ENCODE data around the gene SIL1.

SIL1 gene

DNA sequence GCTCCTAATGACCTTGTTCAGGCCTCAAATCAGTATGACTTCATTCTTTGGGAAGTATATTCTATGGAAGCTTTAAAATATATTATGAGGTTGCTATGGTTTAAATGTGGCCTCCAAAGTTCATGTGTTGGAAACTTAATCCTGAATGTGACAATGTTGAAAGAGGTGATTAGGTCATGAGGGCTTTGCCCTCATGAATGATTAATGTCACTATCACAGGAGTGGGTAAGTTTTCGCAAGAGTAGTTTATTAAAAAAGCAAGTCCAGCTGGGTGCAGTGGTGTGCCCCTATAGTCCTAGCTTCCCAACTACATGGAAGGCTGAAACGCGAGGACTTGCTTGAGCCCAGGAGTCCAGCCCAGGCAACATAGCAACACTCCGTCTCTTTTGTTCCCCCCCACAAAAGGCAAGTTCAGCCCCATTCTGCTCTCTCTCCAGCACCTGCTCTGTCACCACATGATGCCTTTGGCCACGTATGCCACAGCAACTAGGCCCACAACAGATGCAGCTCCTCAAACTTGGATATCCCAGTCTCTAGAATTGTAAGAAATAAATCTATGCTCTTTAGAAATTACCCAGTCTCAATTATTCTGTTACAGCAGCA, 105.3 kb downstream of the SIL1 start:
- ChIA-PET CTCF (no interaction called here), POLR2A (no interaction called here)
- no peak for DNase-seq (ENCODE audit: extremely low spot score)
- no peak for TF ChIP-seq FOXA1 (IDR thresholded peaks at IDR 0.05)
- TF ChIP-seq SUZ12 (IDR thresholded peaks at IDR 0.05), result no peak
- TF ChIP-seq ELF4 (IDR thresholded peaks at IDR 0.05), result no peak
- TF ChIP-seq L3MBTL2 (conservative IDR thresholded peaks at IDR 0.05), result no peak

DNA sequence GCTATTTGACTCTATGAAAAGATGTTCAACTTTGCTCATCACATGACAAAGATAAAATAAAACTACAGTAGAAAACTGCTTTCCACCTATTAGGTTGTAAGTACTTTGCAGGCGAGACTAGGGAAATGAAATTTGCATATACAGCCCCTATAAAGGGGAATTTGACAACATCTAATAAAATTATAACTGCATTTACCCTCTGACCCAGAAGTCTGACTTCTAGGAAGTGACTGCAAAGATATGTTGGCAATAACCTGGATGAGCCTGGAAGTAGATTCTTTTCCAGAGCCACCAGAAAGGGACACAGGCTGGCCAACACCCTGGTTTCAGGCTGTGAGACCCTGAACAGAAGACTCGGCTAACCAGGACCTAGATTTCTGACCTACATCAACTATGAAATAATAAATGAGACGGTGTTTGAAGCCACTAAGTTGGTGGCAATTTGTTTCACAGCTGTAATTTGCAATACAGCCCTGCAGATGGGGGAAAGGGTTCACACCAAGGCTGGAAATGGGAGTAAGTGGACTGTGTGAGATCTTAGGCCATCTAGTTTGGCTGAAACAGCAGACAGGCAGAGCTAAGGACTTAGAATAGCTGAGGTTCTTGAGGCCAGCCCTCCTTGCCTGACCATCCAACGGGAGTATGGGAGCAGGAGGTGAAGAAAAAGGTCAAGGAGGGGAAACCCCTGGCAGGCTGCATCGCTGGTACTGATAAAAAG, 106.6 kb downstream of the SIL1 start:
- POLR2A ChIA-PET, result no interaction called here
- no peak for TF ChIP-seq FOXK2 (IDR thresholded peaks at IDR 0.05)
- no peak for TF ChIP-seq LEF1 (IDR thresholded peaks at IDR 0.05; ENCODE audit: borderline replicate concordance)
- no peak for TF ChIP-seq FOXM1 (IDR thresholded peaks at IDR 0.05; ENCODE audit: borderline replicate concordance)
- TF ChIP-seq ELF4 (IDR thresholded peaks at IDR 0.05), result no peak
- TF ChIP-seq FOXA1 (IDR thresholded peaks at IDR 0.05), result no peak
- TF ChIP-seq SUZ12 (IDR thresholded peaks at IDR 0.05), result no peak
- TF ChIP-seq ARNT (IDR thresholded peaks at IDR 0.05), result no peak
- TF ChIP-seq, protein P1, sequence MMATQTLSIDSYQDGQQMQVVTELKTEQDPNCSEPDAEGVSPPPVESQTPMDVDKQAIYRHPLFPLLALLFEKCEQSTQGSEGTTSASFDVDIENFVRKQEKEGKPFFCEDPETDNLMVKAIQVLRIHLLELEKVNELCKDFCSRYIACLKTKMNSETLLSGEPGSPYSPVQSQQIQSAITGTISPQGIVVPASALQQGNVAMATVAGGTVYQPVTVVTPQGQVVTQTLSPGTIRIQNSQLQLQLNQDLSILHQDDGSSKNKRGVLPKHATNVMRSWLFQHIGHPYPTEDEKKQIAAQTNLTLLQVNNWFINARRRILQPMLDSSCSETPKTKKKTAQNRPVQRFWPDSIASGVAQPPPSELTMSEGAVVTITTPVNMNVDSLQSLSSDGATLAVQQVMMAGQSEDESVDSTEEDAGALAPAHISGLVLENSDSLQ (IDR thresholded peaks at IDR 0.05), result no peak
- TF ChIP-seq SP1 (IDR thresholded peaks at IDR 0.05), result no peak
- no peak for TF ChIP-seq CTBP1 (IDR thresholded peaks at IDR 0.05; ENCODE audit: borderline replicate concordance)
- TF ChIP-seq HDGF (IDR thresholded peaks at IDR 0.05; ENCODE audit: borderline replicate concordance), result no peak
- TF ChIP-seq NFRKB (IDR thresholded peaks at IDR 0.05), result no peak
- no peak for TF ChIP-seq ZNF384 (IDR thresholded peaks at IDR 0.05)
- TF ChIP-seq BHLHE40 (IDR thresholded peaks at IDR 0.05; ENCODE audit: borderline replicate concordance), result no peak
- no peak for TF ChIP-seq L3MBTL2 (conservative IDR thresholded peaks at IDR 0.05)
- CTCF ChIA-PET, result no interaction called here
- DNase-seq (ENCODE audit: extremely low spot score), result no peak

DNA sequence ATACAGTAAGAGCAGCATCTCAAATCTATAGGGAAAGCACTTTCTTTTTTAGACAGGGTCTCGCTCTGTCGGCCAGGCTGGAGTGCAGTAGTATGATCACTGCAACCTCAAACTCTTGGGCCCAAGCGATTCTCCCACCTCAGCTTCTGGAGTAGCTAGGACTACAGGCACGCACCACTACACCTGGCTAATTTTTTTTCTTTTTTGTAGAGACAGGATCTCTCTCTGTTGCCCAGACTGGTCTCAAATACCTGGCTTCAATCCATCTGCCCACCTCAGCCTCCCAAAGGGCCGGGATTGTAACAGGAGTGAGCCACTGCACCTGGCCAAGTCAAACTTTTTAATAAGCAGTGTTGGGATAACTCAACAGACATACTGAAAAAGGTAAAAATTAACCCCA, 107.6 kb downstream of the SIL1 start:
- no peak for DNase-seq (ENCODE audit: extremely low spot score)
- ChIA-PET CTCF (no interaction called here), POLR2A (no interaction called here)
- no peak for TF ChIP-seq LEF1 (IDR thresholded peaks at IDR 0.05; ENCODE audit: borderline replicate concordance)
- no peak for TF ChIP-seq FOXK2 (IDR thresholded peaks at IDR 0.05)
- no peak for TF ChIP-seq TARDBP (IDR thresholded peaks at IDR 0.05)
- no peak for TF ChIP-seq ARNT (IDR thresholded peaks at IDR 0.05)
- no peak for TF ChIP-seq FOXA1 (IDR thresholded peaks at IDR 0.05)
- no peak for TF ChIP-seq L3MBTL2 (conservative IDR thresholded peaks at IDR 0.05)
- no peak for TF ChIP-seq HDGF (IDR thresholded peaks at IDR 0.05; ENCODE audit: borderline replicate concordance)
- no peak for TF ChIP-seq ELF4 (IDR thresholded peaks at IDR 0.05)
- no peak for TF ChIP-seq SP1 (IDR thresholded peaks at IDR 0.05)
- no peak for TF ChIP-seq FOXM1 (IDR thresholded peaks at IDR 0.05; ENCODE audit: borderline replicate concordance)
- TF ChIP-seq, protein P1 (IDR thresholded peaks at IDR 0.05), result no peak
- no peak for TF ChIP-seq ZNF384 (IDR thresholded peaks at IDR 0.05)
- TF ChIP-seq NFRKB (IDR thresholded peaks at IDR 0.05), result no peak
- no peak for TF ChIP-seq BHLHE40 (IDR thresholded peaks at IDR 0.05; ENCODE audit: borderline replicate concordance)
- no peak for TF ChIP-seq CTBP1 (IDR thresholded peaks at IDR 0.05; ENCODE audit: borderline replicate concordance)

DNA sequence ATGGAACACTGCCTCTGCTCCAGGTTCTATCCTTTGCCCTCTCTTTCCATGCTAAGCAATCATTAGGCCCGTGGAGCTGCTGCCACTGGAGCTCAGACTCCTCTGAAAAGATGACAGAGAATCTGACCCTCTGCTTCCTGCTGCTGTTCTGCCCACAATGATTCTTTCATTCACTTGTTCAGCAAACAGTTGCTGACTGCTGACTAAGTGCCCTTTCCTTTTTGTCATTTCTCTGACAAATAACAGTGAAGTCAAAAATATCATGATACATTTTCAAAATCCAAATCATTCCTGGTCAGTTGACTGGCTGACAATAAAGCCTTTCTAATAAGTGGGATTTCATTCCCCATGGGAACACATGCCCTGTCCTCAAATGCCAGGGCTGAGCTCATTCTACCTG, 110.1 kb downstream of the SIL1 start:
- DNase-seq (ENCODE audit: extremely low spot score), result no peak
- no peak for TF ChIP-seq FOXM1 (IDR thresholded peaks at IDR 0.05; ENCODE audit: borderline replicate concordance)
- TF ChIP-seq FOXA1 (IDR thresholded peaks at IDR 0.05), result no peak
- TF ChIP-seq FOXK2 (IDR thresholded peaks at IDR 0.05), result no peak
- no peak for TF ChIP-seq LEF1 (IDR thresholded peaks at IDR 0.05; ENCODE audit: borderline replicate concordance)
- TF ChIP-seq SUZ12 (IDR thresholded peaks at IDR 0.05), result no peak
- TF ChIP-seq NFRKB (IDR thresholded peaks at IDR 0.05), result no peak
- TF ChIP-seq ZNF384 (IDR thresholded peaks at IDR 0.05), result no peak
- TF ChIP-seq, protein P1 (IDR thresholded peaks at IDR 0.05), result no peak
- TF ChIP-seq HDGF (IDR thresholded peaks at IDR 0.05; ENCODE audit: borderline replicate concordance), result no peak
- ChIA-PET POLR2A (no interaction called here), CTCF (no interaction called here)

DNA sequence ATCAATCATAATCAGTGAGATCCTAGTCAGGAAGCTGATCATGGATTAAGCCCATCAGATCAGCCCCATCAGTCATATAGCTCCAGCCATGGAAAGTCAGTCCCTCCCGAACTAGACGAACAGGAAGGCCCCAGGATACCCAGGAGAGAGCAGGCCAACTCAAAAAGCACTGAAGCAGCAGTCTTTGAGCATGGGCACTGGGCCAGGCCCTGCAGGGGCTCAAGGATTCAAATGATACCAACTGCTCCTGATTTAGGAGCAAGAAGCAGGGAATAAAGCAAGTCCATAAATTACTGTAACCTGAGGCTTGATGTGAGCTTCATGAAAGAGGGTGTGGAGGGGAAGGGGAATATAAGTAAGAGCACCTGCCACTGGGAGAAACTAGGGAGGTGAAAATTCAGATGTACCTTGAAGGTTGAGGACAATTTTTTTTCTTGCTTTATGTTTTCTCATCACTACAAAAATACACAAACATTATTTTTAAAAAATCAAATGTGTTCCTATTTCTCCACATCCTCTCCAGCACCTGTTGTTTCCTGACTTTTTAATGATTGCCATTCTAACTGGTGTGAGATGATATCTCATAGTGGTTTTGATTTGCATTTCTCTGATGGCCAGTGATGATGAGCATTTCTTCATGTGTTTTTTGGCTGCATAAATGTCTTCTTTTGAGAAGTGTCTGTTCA, 115.2 kb downstream of the SIL1 start:
- TF ChIP-seq, protein P1 (IDR thresholded peaks at IDR 0.05), result no peak; the same call in 1 of the 2 replicates
- TF ChIP-seq L3MBTL2 (conservative IDR thresholded peaks at IDR 0.05) (no peak), FOXK2 (IDR thresholded peaks at IDR 0.05) (no peak), CTBP1 (IDR thresholded peaks at IDR 0.05; ENCODE audit: borderline replicate concordance) (no peak), FOXA1 (IDR thresholded peaks at IDR 0.05) (no peak), ELF4 (IDR thresholded peaks at IDR 0.05) (no peak), SUZ12 (IDR thresholded peaks at IDR 0.05) (no peak), ZNF384 (IDR thresholded peaks at IDR 0.05) (no peak), TARDBP (IDR thresholded peaks at IDR 0.05) (no peak), SP1 (IDR thresholded peaks at IDR 0.05) (no peak), BHLHE40 (IDR thresholded peaks at IDR 0.05; ENCODE audit: borderline replicate concordance) (no peak), FOXM1 (IDR thresholded peaks at IDR 0.05; ENCODE audit: borderline replicate concordance) (no peak), HDGF (IDR thresholded peaks at IDR 0.05; ENCODE audit: borderline replicate concordance) (no peak), ARNT (IDR thresholded peaks at IDR 0.05) (no peak), LEF1 (IDR thresholded peaks at IDR 0.05; ENCODE audit: borderline replicate concordance) (no peak), NFRKB (IDR thresholded peaks at IDR 0.05) (no peak)
- DNase-seq (ENCODE audit: extremely low spot score), result no peak
- ChIA-PET POLR2A (no interaction called here), CTCF (no interaction called here)

Data from HEK293T (cell line).